GM18907 (cell line): ENCODE results near the gene UBAP2.

ENCODE experiments used
- ATAC-seq: cut with Tn5 transposase; IDR thresholded peaks from one replicate; pipeline ENCODE4 v1.9.1; 2021; ENCODE audit warnings: mild to moderate bottlenecking, moderate library complexity; ENCODE audit not compliant: unreplicated experiment

UBAP2 gene

GRCh38 chr9:33880211-33881089 lies 168.2 kb downstream of the UBAP2 start:
- no peak for ATAC-seq

DNA sequence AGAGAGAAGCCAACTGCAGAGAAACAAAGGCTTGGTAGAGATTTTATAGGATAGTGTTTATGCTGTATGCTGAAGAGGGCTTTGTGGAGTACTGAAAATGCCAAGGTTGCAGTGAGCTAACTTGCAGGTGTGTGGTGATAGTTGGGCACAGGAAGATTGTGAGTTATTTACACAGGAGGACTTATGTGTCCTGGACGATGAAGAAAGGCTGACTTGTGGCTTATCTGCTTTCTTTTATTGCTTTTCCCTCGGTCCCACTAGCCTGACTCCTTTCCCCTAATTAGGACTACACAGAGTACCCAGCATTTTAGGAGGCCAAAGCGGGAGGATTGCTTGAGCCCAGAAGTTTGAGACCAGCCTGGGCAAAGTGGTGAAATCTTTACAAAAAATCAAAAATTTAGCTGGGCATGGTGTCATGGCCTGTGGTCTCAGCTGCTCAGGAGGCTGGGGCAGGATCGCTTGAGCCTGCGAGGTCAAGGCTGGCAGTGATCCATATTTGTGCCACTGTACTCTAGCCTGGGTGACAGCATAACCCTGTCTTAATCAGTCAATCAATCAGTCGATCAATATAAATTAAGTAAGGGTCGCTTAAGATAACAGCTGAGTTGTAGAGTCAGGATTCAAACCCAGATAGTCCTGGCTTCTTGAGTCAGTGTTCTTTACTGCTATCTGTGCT lies 169.9 kb downstream of the UBAP2 start:
- ATAC-seq, result no peak

GRCh38 chr9:33877727-33878489 lies 170.8 kb downstream of the UBAP2 start:
- ATAC-seq, result no peak
